IMR-90 (cell line): ENCODE measurements around the gene TAS1R1. TPM values are rescaled to one million over a fixed set of nuclear protein-coding genes. Genes with fewer than 3 reads are reported as not detected.

Experiments used
- CEBPB ChIP-seq: IDR thresholded peaks from 2 replicates; pipeline ENCODE4 v1.6.1; 2012; ENCODE audit warnings: low read depth, low read length, improper control_type of control experiment
- MAFK ChIP-seq: IDR thresholded peaks from 2 replicates; pipeline ENCODE4 v1.6.1; 2012; ENCODE audit warnings: low read depth, low read length, improper control_type of control experiment
- USF2 ChIP-seq: fragments of 150-350 bp; IDR thresholded peaks from 2 replicates; pipeline ENCODE4 v1.6.1; 2017; ENCODE audit warnings: mild to moderate bottlenecking, antibody characterized with exemption, low read length, low read depth
- polyA plus RNA-seq, 3 experiments: library from polyadenylated mRNA; depleted of rRNA; stranded (reverse); fragments of >200 nt; gene quantifications; 2 replicates each; pipeline ENCODE4 v1.2.3, GENCODE V29; 2012; ENCODE audit warnings: low replicate concordance in 1 of 3
- total RNA-seq: library from RNA; depleted of rRNA; stranded (reverse); fragments of >200 nt; gene quantifications from 2 replicates; pipeline ENCODE4 v1.2.3, GENCODE V29; 2012

The TAS1R1 gene
- total and polyA plus RNA-seq, 2 of the 4 experiments (the other 2 are of a cell fraction): 0.05 TPM; not detected in 1

- TF ChIP-seq USF2 (no peak), MAFK (no peak), CEBPB (no peak)
Measured at GRCh38 chr1:6554907-6555778, at the start of gene TAS1R1 (continued).
